ENCODE data around the gene MRPS9.

- TF ChIP-seq HOMEZ (CRISPR knock-in tag; IDR thresholded peaks at IDR 0.05; ENCODE audit: low read depth) (no peak), RXRB (CRISPR knock-in tag; IDR thresholded peaks at IDR 0.05; ENCODE audit: borderline replicate concordance) (no peak), HMG20B (CRISPR knock-in tag; conservative IDR thresholded peaks at IDR 0.05) (no peak), ARHGAP35 (CRISPR knock-in tag; IDR thresholded peaks at IDR 0.05; ENCODE audit: borderline replicate concordance) (no peak), YY1 (IDR thresholded peaks at IDR 0.05; ENCODE audit: insufficient read depth, insufficient replicate concordance, low read depth, low read length) (no peak), ATF7-NPFF (CRISPR knock-in tag; IDR thresholded peaks at IDR 0.05; ENCODE audit: low read depth) (no peak), HDAC6 (IDR thresholded peaks at IDR 0.05; ENCODE audit: low read depth, low read length) (no peak), ZNF274 (CRISPR knock-in tag; IDR thresholded peaks at IDR 0.05) (no peak), SIN3A (IDR thresholded peaks at IDR 0.05; ENCODE audit: borderline replicate concordance, low read depth, low read length) (no peak), ZNF460 (CRISPR knock-in tag; IDR thresholded peaks at IDR 0.05; ENCODE audit: borderline replicate concordance) (no peak), MLX (CRISPR knock-in tag; IDR thresholded peaks at IDR 0.05) (no peak)
- TF ChIP-seq, protein P1, sequence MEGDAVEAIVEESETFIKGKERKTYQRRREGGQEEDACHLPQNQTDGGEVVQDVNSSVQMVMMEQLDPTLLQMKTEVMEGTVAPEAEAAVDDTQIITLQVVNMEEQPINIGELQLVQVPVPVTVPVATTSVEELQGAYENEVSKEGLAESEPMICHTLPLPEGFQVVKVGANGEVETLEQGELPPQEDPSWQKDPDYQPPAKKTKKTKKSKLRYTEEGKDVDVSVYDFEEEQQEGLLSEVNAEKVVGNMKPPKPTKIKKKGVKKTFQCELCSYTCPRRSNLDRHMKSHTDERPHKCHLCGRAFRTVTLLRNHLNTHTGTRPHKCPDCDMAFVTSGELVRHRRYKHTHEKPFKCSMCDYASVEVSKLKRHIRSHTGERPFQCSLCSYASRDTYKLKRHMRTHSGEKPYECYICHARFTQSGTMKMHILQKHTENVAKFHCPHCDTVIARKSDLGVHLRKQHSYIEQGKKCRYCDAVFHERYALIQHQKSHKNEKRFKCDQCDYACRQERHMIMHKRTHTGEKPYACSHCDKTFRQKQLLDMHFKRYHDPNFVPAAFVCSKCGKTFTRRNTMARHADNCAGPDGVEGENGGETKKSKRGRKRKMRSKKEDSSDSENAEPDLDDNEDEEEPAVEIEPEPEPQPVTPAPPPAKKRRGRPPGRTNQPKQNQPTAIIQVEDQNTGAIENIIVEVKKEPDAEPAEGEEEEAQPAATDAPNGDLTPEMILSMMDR (CRISPR knock-in tag; IDR thresholded peaks at IDR 0.05), result no peak
Observed at GRCh38 chr2:105032476-105032875, 5.4 kb upstream of the MRPS9 start.

Measured in HepG2 (cell line).